ENCODE results near the gene CCR9. TPM values are rescaled to one million over a fixed set of nuclear protein-coding genes. Genes with fewer than 3 reads are reported as not detected.

The CCR9 gene
- total RNA-seq, 1 donor from 2014 or later = not detected

DNA sequence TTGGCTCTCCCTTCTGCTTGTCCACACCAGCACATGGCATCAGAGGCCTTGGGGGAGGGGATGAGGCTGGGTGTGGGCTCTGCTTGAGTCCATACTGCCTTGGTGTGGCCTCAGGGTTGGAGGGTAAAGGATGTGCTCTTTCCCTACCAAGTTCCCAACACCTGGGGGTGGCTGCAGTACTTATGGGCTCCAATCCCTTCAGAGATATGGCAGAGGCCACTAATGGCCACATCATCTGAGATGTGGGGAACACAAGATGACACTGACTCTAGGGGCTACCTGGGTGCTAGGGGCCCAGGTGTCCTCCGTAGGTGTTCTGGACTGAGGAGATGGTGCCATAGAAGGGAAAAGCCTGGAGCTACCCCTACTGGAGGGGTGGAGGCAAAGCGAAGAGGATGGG lies 63.8 kb downstream of the CCR9 start:
- H3K9me3 Mint-ChIP-seq (ENCODE audit: unreplicated experiment) = peaks cover 2% of the 10 kb centered on the region
- no peak overlapping the region for H3K4me3 Mint-ChIP-seq (ENCODE audit: unreplicated experiment)
- TF ChIP-seq, protein P1, sequence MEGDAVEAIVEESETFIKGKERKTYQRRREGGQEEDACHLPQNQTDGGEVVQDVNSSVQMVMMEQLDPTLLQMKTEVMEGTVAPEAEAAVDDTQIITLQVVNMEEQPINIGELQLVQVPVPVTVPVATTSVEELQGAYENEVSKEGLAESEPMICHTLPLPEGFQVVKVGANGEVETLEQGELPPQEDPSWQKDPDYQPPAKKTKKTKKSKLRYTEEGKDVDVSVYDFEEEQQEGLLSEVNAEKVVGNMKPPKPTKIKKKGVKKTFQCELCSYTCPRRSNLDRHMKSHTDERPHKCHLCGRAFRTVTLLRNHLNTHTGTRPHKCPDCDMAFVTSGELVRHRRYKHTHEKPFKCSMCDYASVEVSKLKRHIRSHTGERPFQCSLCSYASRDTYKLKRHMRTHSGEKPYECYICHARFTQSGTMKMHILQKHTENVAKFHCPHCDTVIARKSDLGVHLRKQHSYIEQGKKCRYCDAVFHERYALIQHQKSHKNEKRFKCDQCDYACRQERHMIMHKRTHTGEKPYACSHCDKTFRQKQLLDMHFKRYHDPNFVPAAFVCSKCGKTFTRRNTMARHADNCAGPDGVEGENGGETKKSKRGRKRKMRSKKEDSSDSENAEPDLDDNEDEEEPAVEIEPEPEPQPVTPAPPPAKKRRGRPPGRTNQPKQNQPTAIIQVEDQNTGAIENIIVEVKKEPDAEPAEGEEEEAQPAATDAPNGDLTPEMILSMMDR (IDR thresholded peaks at IDR 0.05; ENCODE audit: partially characterized antibody, unreplicated experiment) = no peak

DNA sequence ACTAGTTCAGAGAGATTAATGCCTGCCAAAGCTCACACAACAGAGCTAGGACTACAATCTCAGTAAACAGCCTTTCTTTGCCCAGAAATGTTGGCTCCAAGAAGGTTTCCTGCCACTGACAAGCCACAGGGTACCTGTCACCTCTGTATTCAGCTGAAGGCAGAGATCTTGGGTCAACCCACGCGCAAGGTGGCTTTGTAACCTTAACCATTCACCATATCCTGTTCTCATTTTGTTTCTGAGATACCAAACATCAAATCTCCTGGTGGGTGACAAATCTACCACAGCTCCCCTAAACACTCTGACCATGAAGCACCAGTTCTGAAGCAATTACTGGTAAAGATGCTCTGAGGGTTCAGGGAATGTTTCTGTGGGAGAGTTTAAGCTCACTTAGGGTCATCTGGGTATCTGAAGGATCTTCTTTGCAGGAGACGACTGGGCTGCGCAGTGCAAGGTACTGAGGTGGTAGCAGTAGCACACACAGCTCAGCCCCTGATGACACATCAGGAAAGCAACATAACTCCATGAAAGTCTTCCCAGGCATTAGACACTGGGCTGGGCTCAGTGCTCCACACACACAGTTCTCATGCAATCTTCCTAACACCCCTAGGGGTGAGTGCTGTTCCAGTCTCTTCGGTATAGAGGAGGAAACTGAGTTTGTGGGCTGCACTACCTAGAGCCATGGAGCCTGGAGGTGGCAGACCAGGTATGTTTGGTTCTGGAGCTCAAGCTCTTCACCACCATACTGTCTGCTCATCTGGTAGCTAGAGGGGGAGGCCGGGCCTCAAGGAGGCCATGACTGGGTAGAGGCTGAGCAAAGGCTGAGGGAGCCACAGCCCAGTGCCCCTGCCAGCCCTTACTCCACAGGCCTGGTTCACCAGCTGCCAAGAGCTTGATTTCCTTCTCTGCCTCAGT lies 64.6 kb downstream of the CCR9 start:
- no peak for DNase-seq
- Mint-ChIP-seq H3K27ac (ENCODE audit: unreplicated experiment) (no peak overlapping the region), H3K36me3 (ENCODE audit: unreplicated experiment) (no peaks in the 10 kb centered on the region), H3K27me3 (ENCODE audit: unreplicated experiment) (no peaks in the 10 kb centered on the region), H3K4me1 (ENCODE audit: low read depth, unreplicated experiment) (no peaks in the 10 kb centered on the region), H3K9me3 (ENCODE audit: unreplicated experiment) (no peaks in the 10 kb centered on the region), H3K4me3 (ENCODE audit: unreplicated experiment) (no peak overlapping the region)
- TF ChIP-seq, protein P1 (IDR thresholded peaks at IDR 0.05; ENCODE audit: partially characterized antibody, unreplicated experiment) = no peak

More for the DNA sequence above, 63.8 kb downstream of the CCR9 start:
- Mint-ChIP-seq H3K27ac (ENCODE audit: unreplicated experiment) (no peak overlapping the region), H3K27me3 (ENCODE audit: unreplicated experiment) (no peaks in the 10 kb centered on the region), H3K36me3 (ENCODE audit: unreplicated experiment) (no peaks in the 10 kb centered on the region), H3K4me1 (ENCODE audit: low read depth, unreplicated experiment) (no peaks in the 10 kb centered on the region)
- no peak for DNase-seq

DNA sequence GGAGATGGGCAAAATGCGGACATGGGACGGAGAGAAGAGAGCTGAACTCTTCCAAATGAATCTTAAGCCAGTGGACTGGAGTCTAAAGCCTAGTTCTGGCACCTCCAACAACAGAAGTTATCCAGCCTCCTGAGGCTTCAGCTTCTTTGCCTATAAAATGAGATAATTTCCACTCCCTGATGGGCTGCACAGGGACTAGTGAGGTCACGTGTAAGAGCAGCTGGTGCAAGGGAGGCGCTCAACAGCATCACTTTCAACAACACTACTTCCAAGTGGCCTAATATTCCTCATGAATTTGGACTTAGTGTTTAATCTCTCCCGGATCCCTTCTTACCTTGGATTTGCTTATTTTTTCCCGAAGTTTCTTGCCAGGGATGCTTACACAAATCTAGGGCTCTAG lies 65.6 kb downstream of the CCR9 start:
- no peaks in the 10 kb centered on the region for H3K4me1 Mint-ChIP-seq (ENCODE audit: low read depth, unreplicated experiment)
- H3K9me3 Mint-ChIP-seq (ENCODE audit: unreplicated experiment) = no peaks in the 10 kb centered on the region
- no peaks in the 10 kb centered on the region for H3K27me3 Mint-ChIP-seq (ENCODE audit: unreplicated experiment)
- TF ChIP-seq, protein P1 (IDR thresholded peaks at IDR 0.05; ENCODE audit: partially characterized antibody, unreplicated experiment) = no peak
- no peak overlapping the region for H3K4me3 Mint-ChIP-seq (ENCODE audit: unreplicated experiment)
- H3K27ac Mint-ChIP-seq (ENCODE audit: unreplicated experiment) = no peak overlapping the region
- no peaks in the 10 kb centered on the region for H3K36me3 Mint-ChIP-seq (ENCODE audit: unreplicated experiment)
- no peak for DNase-seq

DNA sequence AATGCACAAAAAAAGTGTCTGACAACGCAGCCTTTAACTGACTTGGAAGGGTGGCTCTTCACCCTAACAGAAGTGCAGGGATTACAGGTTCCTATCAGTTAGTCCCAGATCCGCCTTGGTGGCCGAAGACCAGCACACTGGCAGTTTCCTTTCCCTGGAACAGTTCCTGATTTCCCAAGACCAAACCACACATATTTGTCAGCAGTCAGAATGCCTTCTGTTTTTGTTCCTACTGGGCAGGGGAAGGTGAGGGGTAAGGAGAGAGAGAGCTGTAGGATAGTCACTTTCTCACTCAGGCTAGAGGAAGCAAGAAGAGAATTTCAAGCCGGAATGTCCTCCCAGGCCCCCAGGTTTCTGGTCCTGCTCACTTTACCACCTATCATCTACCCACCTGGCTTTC lies 66.1 kb downstream of the CCR9 start:
- Mint-ChIP-seq H3K4me1 (ENCODE audit: low read depth, unreplicated experiment) (no peaks in the 10 kb centered on the region), H3K27ac (ENCODE audit: unreplicated experiment) (no peak overlapping the region), H3K36me3 (ENCODE audit: unreplicated experiment) (no peaks in the 10 kb centered on the region), H3K27me3 (ENCODE audit: unreplicated experiment) (no peaks in the 10 kb centered on the region), H3K9me3 (ENCODE audit: unreplicated experiment) (no peaks in the 10 kb centered on the region), H3K4me3 (ENCODE audit: unreplicated experiment) (no peak overlapping the region)
- TF ChIP-seq, protein P1 (IDR thresholded peaks at IDR 0.05; ENCODE audit: partially characterized antibody, unreplicated experiment) = no peak
- no peak for DNase-seq

Other genes with a start within 250 kb of the CCR9 start
- gene SACM1L, start 197.1 kb upstream of the CCR9 start, total RNA-seq (ENCODE audit: unreplicated experiment) = 59.2 TPM
- not detected for gene SLC6A20, start 90.0 kb upstream of the CCR9 start, total RNA-seq (ENCODE audit: unreplicated experiment)
- gene LZTFL1, start 44.4 kb upstream of the CCR9 start, total RNA-seq (ENCODE audit: unreplicated experiment) = 5.9 TPM
- gene CXCR6, start 56.9 kb downstream of the CCR9 start, total RNA-seq (ENCODE audit: unreplicated experiment) = not detected
- gene FYCO1, start 109.3 kb downstream of the CCR9 start, total RNA-seq (ENCODE audit: unreplicated experiment) = 3.8 TPM
- gene XCR1, start 140.9 kb downstream of the CCR9 start, total RNA-seq (ENCODE audit: unreplicated experiment) = not detected

Data from glutamatergic neuron (in vitro differentiated cells).